ENCODE results near the gene LRRN3.

Gene LRRN3

DNA sequence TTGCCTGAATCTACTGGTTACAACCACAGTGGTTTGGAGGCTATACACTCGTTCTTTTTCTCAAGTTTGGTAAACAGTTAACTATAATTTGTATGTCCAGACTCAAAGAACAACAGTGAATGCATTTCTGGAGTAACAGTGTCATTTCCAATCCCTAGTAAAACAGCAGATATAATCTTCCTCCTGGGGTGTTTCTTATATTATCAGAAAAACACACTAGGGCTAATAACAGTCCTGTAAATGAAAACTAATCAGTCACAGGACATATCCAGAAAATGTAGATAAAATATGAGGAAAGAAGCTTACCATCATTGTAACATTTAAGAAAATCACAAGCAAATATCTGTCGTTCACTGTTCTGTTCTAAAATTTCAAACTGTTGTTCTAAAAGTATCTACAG lies 82.6 kb downstream of the LRRN3 start:
- no peak for DNase-seq

DNA sequence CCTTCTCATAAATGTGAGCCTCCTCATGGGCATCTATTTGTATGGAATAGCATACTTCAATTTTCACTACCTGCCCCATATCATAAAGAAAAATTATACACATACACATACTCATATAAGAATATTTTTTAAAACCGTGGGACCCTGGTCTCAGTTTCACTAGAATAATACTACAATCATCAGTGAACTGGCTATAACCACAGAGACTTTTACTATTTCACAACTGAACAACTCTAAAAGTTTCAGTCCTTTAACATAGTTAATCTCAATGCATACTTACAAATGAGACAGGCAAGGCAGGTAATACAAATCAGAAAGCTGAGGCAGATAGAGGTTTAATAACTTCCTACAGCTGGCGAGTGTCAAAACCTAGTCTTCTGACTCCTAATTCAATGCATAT lies 83.1 kb downstream of the LRRN3 start:
- DNase-seq = no peak

DNA sequence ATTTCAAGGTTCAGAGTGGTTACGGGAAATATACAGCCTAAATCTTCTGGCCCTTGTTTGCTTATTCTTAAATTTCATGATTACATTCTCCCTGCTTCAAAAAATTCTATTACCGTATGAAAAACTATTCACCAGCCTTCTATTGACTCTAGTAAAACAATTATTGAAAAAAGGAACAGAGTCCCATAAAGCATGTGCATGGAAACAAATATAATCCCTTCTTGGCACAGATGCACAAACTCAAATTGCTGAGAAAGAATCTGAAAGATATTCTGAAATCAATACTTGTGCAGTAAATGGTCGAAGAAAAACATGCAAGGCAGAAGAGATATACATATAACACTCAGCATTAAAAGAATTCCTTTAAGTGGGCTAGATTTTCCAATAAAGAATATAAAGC lies 83.6 kb downstream of the LRRN3 start:
- DNase-seq = no peak
